ES-I3 (cell line): ENCODE results near the gene SMIM10L2A.

Source experiments
- H3K36me3 ChIP-seq: 2 replicates; pipeline ENCODE4 v1.6.1; 2013; ENCODE audit warnings: mild to moderate bottlenecking, low read length, control low read depth, moderate library complexity; ENCODE audit not compliant: insufficient read depth
- H3K4me1 ChIP-seq: 2 replicates; pipeline ENCODE4 v1.6.1; 2013; ENCODE audit warnings: mild to moderate bottlenecking, control low read depth, low read length; ENCODE audit not compliant: insufficient read depth
- H3K9ac ChIP-seq: 2 replicates; pipeline ENCODE4 v1.6.1; 2013; ENCODE audit warnings: low read depth, mild to moderate bottlenecking, low read length, moderate library complexity
- H3K9me3 ChIP-seq: 2 replicates; pipeline ENCODE4 v1.6.1; 2013; ENCODE audit warnings: mild to moderate bottlenecking, low read length, moderate library complexity; ENCODE audit not compliant: control insufficient read depth, insufficient read depth

Gene SMIM10L2A

DNA sequence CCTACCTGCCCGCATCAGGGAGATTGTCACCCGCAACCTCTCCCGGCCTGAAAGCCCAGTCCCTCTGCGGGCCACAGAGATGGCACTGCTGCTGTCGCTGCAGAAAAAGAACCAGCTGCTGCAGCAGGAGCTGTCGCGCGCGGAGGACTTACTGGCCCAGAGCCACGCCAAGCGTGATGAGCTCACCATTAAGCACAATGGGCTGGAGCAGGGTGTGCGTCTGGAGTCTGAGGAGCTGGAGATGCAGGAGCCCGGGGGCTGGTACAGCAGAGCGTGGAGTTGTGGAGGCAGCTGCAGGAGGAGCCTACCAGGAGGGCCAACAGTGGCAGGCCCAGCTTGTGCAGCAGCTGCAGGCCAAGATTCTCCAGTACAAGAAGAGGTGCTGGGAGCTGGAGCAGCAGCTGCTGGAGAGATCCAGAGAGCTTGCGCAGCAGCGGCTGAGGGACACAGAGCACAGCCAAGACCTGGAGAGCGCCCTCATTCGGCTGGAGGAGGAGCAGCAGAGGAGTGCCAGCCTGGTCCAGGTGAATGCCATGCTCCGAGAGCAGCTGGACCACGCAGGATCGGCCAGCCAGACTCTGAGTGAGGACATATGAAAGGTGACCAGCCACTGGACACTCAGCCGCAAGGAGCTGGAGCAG, 11.3 kb downstream of the SMIM10L2A start:
- Histone ChIP-seq H3K36me3 (no peaks in the 10 kb centered on the region), H3K9ac (no peak overlapping the region), H3K9me3 (no peaks in the 10 kb centered on the region), H3K4me1 (no peaks in the 10 kb centered on the region; the same call in 1 of the 2 replicates)

DNA sequence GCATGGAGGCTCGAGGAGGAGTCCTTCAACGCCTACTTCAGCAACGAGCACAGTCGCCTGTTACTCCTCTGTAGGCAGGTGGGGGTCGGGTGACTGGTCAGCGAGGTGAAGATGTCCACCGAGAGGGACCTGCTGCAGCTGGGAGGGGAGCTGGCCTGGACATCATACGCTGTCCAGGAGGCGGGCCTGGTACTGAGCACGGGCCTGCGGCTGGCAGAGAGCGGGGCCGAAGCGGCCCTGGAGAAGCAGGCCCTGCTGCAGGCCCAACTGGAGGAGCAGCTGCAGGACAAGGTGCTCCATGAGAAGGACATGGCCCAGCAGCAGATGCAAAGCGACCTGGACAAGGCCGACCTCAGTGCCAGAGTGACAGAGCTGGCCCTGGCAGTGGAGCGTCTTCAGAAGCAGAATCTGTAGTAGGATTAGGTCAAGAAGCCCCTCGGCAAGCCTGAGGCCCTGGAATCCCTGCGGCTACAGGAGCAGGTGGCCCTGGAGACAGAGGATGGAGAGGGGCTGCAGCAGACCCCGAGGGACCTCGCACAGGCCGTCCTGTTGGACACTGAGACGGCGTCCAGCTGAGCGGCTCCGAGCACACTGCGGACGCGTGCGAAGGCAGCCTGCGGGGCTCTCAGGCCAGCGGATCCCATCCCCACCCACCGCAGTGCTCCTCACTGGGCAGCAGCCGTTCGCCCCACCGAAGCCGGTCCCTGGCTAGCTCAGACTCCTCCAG, 11.9 kb downstream of the SMIM10L2A start:
- no peak overlapping the region for H3K9ac ChIP-seq
- H3K9me3 ChIP-seq = no peaks in the 10 kb centered on the region
- no peaks in the 10 kb centered on the region for H3K36me3 ChIP-seq
- no peaks in the 10 kb centered on the region; the same call in 1 of the 2 replicates for H3K4me1 ChIP-seq

DNA sequence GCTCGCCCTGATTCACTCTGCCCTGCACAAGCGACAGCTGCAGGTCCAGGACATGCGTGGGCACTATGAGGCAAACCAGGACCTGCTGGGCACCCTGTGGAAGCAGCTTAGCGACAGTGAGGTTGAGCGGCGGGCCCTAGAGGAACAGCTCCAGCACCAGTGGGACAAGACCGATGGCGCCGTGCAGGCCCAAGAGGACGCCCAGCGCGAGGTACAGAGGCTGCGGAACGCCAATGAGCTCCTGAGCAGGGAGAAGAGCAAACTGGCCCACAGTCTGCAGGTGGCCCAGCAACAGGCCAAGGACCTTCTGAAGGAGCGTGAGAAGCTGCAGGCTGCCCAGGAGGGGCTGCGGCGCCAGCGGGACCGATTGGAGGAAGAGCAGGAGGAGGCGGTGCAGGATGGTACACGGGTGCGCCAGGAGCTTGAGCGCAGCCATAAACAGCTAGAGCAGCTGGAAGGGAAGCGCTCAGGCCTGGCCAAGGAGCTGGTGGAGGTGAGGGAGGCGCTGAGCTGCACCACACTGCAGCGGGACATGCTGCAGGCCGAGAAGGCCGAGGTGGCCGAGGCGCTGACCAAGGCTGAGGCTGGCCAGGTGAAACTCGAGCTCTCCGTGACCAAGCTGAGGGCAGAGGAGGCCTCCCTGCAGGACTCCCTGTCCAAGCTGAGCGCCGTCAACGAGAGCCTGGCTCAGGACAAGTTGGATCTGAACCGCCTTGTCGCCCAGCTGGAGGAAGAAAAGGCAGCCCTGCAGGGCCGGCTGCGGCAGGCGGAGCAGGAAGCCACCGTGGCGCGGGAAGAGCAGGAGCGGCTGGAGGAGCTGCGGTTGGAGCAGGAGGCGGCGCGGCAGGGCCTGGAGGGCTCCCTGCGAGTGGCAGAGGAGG, 12.8 kb downstream of the SMIM10L2A start:
- Histone ChIP-seq H3K9ac (no peak overlapping the region), H3K36me3 (no peaks in the 10 kb centered on the region), H3K9me3 (no peaks in the 10 kb centered on the region), H3K4me1 (no peaks in the 10 kb centered on the region; the same call in 1 of the 2 replicates)

DNA sequence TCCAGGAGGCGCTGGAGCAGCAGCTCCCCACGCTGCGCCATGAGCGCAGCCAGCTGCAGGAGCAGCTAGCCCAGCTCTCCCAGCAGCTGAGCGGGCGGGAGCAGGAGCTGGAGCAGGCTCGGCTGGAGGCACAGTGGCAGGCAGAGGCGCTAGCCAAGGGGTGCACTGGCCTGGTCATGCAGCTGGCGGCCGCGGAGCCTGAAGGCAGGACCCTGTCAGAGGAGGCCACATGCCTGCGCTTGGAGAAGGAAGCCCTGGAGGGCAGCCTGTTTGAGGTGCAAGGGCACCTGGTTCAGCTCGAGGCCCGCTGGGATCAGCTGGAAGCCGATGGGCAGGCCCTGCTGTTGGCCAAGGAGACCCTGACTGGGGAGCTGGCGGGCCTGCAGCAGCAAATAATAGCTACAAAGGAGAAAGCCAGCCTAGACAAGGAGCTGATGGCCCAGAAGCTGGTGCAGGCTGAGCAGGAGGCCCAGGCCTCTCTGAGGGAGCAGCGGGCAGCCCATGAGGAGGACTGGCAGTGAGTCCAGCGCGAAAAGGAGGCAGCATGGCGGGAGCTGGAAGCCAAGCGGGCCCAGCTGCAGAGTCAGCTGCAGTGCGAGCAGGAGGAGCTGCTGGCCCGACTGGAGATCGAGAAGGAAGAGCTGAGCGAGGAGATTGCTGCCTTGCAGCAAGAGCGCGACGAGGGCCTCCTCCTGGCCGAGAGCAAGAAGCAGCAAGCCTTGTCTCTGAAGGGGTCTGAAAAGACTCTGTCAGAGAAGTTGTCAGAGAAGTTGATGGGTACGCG, 13.6 kb downstream of the SMIM10L2A start:
- no peaks in the 10 kb centered on the region; the same call in 1 of the 2 replicates for H3K4me1 ChIP-seq

DNA sequence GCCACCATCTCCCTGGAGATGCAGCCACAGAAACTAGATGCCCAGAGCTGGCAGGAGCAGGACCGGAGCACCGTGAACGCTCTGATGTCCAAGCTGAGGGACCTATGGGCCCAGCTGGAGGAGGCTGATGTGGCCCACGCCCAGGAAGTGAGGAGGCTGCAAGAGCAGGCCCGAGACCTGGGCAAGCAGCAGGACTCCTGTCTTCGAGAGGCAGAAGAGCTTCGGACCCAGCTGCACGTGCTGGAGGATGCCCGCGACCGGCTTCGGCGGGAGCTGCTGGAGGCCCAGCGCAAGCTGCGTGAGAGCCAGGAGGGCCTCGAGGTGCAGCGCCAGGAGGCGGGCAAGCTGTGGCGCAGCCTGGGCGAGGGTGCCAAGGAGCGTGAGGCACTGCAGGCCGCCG, 14.2 kb downstream of the SMIM10L2A start:
- no peak overlapping the region for H3K9ac ChIP-seq
- H3K4me1 ChIP-seq = no peaks in the 10 kb centered on the region; the same call in 1 of the 2 replicates
- no peaks in the 10 kb centered on the region for H3K36me3 ChIP-seq
- H3K9me3 ChIP-seq = no peaks in the 10 kb centered on the region

More for the DNA sequence above, 13.6 kb downstream of the SMIM10L2A start:
- no peak overlapping the region for H3K9ac ChIP-seq
- no peaks in the 10 kb centered on the region for H3K36me3 ChIP-seq
- H3K9me3 ChIP-seq = no peaks in the 10 kb centered on the region

DNA sequence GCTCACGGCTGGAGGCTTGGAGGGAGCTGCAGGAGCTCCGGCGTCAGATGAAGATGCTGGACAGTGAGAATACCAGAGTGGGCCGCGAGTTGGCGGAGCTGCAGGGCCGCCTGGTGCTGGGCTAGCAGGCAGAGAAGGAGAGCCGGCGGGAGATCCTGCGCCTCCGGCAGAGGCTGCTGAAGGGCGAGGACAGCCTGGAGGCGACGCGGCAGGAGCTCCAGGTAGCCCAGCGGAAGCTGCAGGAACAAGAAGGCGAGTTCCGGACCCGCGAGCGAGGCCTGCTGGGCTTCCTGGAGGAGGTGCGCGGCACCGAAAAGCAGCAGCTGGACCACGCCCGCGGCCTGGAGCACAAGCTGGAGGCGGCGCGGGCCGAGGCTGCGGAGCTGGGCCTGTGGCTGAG, 14.7 kb downstream of the SMIM10L2A start:
- Histone ChIP-seq H3K36me3 (no peaks in the 10 kb centered on the region), H3K9ac (no peak overlapping the region), H3K4me1 (no peaks in the 10 kb centered on the region), H3K9me3 (no peaks in the 10 kb centered on the region)

DNA sequence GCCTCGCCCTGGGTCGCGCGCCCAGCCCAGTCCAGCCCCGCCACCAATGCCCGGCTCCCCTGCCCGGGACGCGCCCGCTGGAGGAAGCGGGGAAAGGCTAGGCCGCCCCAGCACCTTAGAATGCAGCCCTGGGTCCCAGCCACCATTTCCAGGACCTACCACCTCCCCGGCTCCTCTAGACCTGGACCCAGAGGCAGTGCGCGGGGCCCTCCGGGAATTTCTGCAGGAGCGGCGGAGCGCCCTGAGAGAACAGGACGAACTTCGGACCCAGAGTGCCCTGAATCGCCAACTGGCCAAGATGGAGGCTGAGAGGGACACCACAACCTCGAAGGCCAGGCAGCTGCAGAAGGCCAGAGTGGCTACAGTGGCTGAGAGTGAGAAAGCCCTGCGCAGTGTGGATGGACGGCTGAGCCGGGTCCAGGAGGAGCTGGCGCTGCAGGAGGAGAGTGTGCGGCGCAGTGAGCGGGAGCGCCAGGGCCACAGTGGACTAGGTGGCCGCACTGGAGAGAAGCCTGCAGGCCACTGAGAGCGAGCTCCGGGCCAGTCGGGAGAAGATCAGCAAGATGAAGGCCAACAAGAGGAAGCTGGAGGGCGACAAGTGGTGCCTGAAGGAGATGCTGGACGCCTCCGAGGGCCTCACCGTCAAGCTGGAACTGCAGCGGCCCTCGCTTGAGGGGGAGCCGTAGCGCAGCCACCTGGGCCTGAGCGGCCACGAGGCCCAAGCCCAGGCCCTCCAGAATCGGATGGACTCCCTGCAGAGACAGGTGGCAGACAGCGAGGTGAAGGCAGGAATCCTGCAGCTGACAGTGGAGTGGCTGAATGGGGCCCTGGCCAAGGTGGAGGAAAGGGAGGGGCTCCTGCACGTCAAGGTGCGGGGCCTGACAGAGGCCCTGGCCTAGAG, 15.5 kb downstream of the SMIM10L2A start:
- Histone ChIP-seq H3K9me3 (no peaks in the 10 kb centered on the region), H3K36me3 (no peaks in the 10 kb centered on the region), H3K4me1 (no peaks in the 10 kb centered on the region), H3K9ac (no peak overlapping the region)

DNA sequence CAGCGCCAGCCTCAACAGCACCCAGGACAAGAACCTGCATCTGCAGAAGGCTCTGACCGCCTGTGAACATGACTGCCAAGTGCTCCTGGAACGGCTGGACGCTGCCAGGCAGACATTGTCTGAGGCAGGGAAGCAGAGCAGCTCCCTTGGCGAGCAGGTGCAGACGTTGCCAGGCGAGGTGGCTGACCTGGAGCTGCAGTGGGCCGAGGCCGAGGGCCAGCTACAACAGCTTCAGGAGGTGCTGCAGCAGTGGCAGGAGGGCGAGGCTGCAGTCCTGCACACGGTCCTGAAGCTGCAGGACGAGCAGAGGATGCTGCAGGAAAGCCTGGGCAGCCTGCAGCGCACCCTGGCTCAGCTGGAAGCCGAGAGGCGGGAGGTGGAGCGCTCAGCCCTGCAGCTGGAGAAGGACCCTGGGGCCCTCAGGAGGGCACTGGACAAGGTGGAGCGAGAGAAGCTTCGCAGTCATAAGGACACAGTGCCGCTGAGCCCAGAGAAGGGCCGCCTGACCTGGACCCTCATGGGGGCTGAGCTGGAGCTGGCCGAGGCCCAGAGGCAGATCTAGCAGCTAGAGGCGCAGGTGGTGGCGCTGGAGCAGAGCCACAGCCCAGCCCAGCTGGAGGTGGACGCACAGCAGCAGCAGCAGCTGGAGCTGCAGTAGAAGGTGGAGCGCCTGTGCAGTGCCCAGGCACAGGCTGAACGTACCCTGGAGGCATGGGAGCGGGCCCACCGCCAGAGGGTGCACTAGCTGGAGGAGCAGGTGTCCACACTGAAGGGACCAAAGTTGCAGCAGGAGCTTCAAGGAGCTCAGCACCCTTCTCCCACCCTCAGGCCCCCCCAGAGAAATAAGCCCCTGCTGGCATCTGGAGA, 16.4 kb downstream of the SMIM10L2A start:
- no peaks in the 10 kb centered on the region for H3K36me3 ChIP-seq
- H3K9ac ChIP-seq = no peak overlapping the region
- H3K4me1 ChIP-seq = no peaks in the 10 kb centered on the region
- H3K9me3 ChIP-seq = no peaks in the 10 kb centered on the region

DNA sequence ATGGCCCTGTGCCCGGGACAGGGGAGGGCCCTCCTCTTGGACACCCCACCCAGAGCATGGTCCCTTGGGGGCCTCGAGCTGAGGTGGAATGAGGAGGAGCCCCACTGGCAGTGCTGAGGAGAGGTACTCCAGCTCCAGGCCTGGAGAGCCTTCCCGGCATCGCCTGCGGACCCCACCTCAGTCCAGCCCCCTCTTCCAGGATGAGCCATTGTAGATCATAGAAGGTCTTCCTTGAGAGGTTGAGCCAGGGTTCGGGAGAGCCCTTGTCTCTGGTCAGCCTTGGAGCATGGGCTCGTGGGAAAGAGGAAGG, 16.9 kb downstream of the SMIM10L2A start:
- Histone ChIP-seq H3K36me3 (no peaks in the 10 kb centered on the region), H3K9ac (no peak overlapping the region), H3K4me1 (no peaks in the 10 kb centered on the region), H3K9me3 (no peaks in the 10 kb centered on the region)

DNA sequence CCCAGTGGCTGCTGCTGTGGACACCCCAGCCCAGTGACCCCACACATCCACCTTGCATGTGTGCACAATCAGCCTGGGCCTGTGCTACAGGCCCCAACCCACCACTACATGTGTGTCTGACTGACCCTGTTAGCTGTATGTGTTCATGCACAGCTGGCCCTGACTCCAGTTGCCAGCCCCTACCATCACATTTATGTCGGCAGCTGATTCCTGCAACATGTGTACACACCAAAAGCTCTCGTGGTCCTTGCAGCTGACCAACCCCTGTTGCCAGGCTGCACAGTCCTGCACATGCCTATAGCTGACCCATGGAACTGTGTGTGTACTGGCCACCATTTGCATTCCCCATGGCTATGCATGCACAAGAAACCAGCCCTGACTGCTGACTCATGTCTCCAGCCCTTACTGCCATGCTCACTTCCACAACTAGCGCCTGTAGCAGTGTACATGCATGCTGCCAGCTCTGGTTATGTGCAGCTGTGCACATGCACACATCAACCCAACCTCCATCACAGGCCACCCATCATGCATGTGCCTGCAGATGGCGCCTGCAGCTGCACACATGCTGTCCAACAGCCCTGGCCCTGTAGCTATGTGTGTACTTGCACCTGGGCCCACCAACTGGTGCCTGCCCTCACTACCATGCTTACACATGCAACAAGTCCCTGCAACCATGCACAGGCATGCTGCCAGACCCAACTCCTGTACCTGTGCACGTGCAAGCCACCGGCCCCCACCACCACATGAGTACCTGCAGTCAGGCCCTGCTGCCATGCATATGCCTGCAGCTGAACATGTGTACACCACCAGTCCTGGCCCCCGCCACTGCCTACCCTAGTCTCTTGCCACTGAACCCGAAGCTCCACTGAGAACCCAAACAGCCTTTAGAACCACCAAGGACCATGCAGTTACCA, 28.1 kb downstream of the SMIM10L2A start:
- Histone ChIP-seq H3K36me3 (no peaks in the 10 kb centered on the region), H3K4me1 (peaks cover 6% of the 10 kb centered on the region), H3K9ac (no peak overlapping the region), H3K9me3 (no peaks in the 10 kb centered on the region)

DNA sequence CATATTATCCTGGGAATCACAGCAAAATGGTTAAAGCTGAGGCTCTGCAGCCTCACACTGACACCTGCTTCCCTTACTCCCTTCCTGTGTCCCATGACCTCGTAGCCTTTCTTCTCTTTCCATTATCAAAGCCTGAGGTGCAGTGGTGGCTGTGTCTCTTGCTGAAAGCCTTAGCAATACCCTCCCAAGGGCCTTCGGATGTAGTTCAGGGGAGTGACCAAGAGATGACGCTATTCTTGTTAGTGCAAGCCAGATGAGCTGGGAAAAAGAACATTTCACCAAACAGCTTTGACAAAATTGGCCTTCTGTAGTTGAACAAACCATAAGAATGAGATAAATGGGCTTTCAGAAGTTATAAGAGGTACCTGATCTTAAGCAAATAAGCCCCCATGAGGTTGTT, 31.6 kb downstream of the SMIM10L2A start:
- Histone ChIP-seq H3K36me3 (no peaks in the 10 kb centered on the region), H3K9ac (no peak overlapping the region), H3K9me3 (0 out of 2 replicates have a peak, but pooled peaks cover 4% of the 10 kb centered on the region), H3K4me1 (peaks cover 13% of the 10 kb centered on the region)

DNA sequence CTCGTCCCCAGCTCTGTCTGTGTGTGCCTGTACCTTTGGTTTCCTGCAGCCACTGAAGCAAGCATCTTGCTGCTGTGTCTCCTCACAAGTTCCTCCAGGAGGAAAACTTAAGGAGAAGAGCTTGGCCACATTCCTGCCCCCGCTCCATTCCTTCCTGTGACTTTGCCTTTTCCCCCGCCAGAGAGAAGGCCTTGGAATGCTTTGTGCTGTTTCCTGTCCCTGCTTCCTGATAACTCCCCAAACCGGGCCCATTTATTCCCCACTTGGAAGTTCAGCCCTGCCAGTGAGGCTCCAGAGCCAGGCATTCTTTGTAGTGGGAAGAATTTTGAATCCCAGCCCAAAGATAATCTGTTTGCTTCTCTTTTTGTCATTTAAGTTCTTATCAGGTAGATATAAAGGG, 33.1 kb downstream of the SMIM10L2A start:
- no peaks in the 10 kb centered on the region for H3K36me3 ChIP-seq
- no peak overlapping the region for H3K9ac ChIP-seq
- 0 out of 2 replicates have a peak, but pooled peaks cover 4% of the 10 kb centered on the region for H3K9me3 ChIP-seq
- peaks cover 13% of the 10 kb centered on the region for H3K4me1 ChIP-seq
